SK-N-SH treated with all-trans-retinoic acid at 6 μM for 48 hours (cell line): ENCODE measurements around the gene HIVEP2.

ENCODE experiments used
- ATAC-seq: fragments of 200-7000 bp; cut with Tn5 transposase; 3 replicates; pipeline ENCODE4 v1.9.1; 2020; ENCODE audit warnings: mild to moderate bottlenecking, moderate library complexity
- ARNTL ChIP-seq: fragments of 450-650 bp; formaldehyde crosslinking; IDR thresholded peaks from 2 replicates; pipeline ENCODE4 v1.5.0; 2020; ENCODE audit warnings: low read depth, mild to moderate bottlenecking, moderate library complexity, borderline replicate concordance
- BACH2 ChIP-seq: fragments of 250-450 bp; sonication (Bioruptor Pico); IDR thresholded peaks from 2 replicates; pipeline ENCODE4 v1.9.0; 2021; ENCODE audit warnings: mild to moderate bottlenecking, borderline replicate concordance
- CREB5 ChIP-seq: fragments of 250-450 bp; sonication (Bioruptor Pico); IDR thresholded peaks from 2 replicates; pipeline ENCODE4 v1.5.1; 2020; ENCODE audit warnings: low read depth, mild to moderate bottlenecking, moderate library complexity
- CSDC2 ChIP-seq: fragments of 250-450 bp; sonication (Bioruptor Pico); IDR thresholded peaks from 2 replicates; pipeline ENCODE4 v1.5.0; 2020; ENCODE audit warnings: mild to moderate bottlenecking, moderate library complexity
- ESRRG ChIP-seq: fragments of 250-450 bp; sonication (Bioruptor Pico); IDR thresholded peaks from 2 replicates; pipeline ENCODE4 v1.6.1; 2021; ENCODE audit warnings: mild to moderate bottlenecking
- GLIS3 ChIP-seq: fragments of 250-450 bp; sonication (Bioruptor Pico); IDR thresholded peaks from 2 replicates; pipeline ENCODE4 v1.5.0; 2020; ENCODE audit warnings: mild to moderate bottlenecking, moderate library complexity
- ISL1 ChIP-seq: fragments of 250-450 bp; sonication (Bioruptor Pico); IDR thresholded peaks from 2 replicates; pipeline ENCODE4 v2.1.2; 2022; ENCODE audit warnings: mild to moderate bottlenecking, moderate library complexity
- OSR1 ChIP-seq: fragments of 250-450 bp; sonication (Bioruptor Pico); IDR thresholded peaks from 2 replicates; pipeline ENCODE4 v1.8.0; 2022; ENCODE audit warnings: moderate library complexity, mild to moderate bottlenecking, inconsistent platforms
- PATZ1 ChIP-seq: fragments of 250-450 bp; sonication (Bioruptor Pico); IDR thresholded peaks from 2 replicates; pipeline ENCODE4 v1.8.0; 2020; ENCODE audit warnings: mild to moderate bottlenecking, moderate library complexity, borderline replicate concordance
- POU6F1 ChIP-seq: fragments of 250-450 bp; sonication (Bioruptor Pico); IDR thresholded peaks from 2 replicates; pipeline ENCODE4 v1.8.0; 2021; ENCODE audit warnings: low read depth, mild to moderate bottlenecking, moderate library complexity, borderline replicate concordance
- PPARA ChIP-seq: fragments of 250-450 bp; sonication (Bioruptor Pico); IDR thresholded peaks from 2 replicates; pipeline ENCODE4 v1.5.0; 2020; ENCODE audit warnings: mild to moderate bottlenecking, borderline replicate concordance
- RARB ChIP-seq: fragments of 250-450 bp; sonication (Bioruptor Pico); IDR thresholded peaks from 2 replicates; pipeline ENCODE4 v1.8.0; 2021; ENCODE audit warnings: mild to moderate bottlenecking, moderate library complexity
- SNAI2 ChIP-seq: fragments of 250-450 bp; sonication (Bioruptor Pico); IDR thresholded peaks from 2 replicates; pipeline ENCODE4 v1.5.0; 2020; ENCODE audit warnings: mild to moderate bottlenecking, moderate library complexity
- TCF4 ChIP-seq: fragments of 250-450 bp; sonication (Bioruptor Pico); IDR thresholded peaks from 2 replicates; pipeline ENCODE4 v1.8.0; 2021; ENCODE audit warnings: mild to moderate bottlenecking, moderate library complexity, borderline replicate concordance
- TSHZ2 ChIP-seq: fragments of 250-450 bp; sonication (Bioruptor Pico); IDR thresholded peaks from 2 replicates; pipeline ENCODE4 v1.5.0; 2020; ENCODE audit warnings: mild to moderate bottlenecking, moderate library complexity
- ZC3H10 ChIP-seq: fragments of 250-450 bp; sonication (Bioruptor Pico); IDR thresholded peaks from 2 replicates; pipeline ENCODE4 v1.5.1; 2021; ENCODE audit warnings: mild to moderate bottlenecking, moderate library complexity
- ZFP3 ChIP-seq: fragments of 250-450 bp; sonication (Bioruptor Pico); IDR thresholded peaks from 2 replicates; pipeline ENCODE4 v1.5.0; 2020; ENCODE audit warnings: mild to moderate bottlenecking, moderate library complexity
- ZFP30 ChIP-seq: fragments of 450-650 bp; formaldehyde crosslinking; IDR thresholded peaks from 2 replicates; pipeline ENCODE4 v1.5.0; 2022; ENCODE audit warnings: mild to moderate bottlenecking, moderate library complexity
- ZNF565 ChIP-seq: fragments of 450-650 bp; formaldehyde crosslinking; conservative IDR thresholded peaks from 2 replicates; pipeline ENCODE4 v1.5.0; 2020; ENCODE audit warnings: low read depth, mild to moderate bottlenecking, moderate library complexity
- ZNF70 ChIP-seq: fragments of 450-650 bp; formaldehyde crosslinking; IDR thresholded peaks from 2 replicates; pipeline ENCODE4 v1.5.0; 2020; ENCODE audit warnings: mild to moderate bottlenecking, moderate library complexity
- ZNF8 ChIP-seq: fragments of 450-650 bp; formaldehyde crosslinking; IDR thresholded peaks from 2 replicates; pipeline ENCODE4 v1.5.0; 2020; ENCODE audit warnings: mild to moderate bottlenecking, moderate library complexity

The HIVEP2 gene

GRCh38 chr6:142880201-142880600 lies 64.8 kb downstream of the HIVEP2 start:
- ATAC-seq = no peak
- TF ChIP-seq ARNTL (CRISPR knock-in tag) (no peak), SNAI2 (CRISPR knock-in tag) (no peak), ZFP30 (no peak), ZNF8 (CRISPR knock-in tag) (no peak), TSHZ2 (no peak), POU6F1 (no peak), ZC3H10 (CRISPR knock-in tag) (no peak), ISL1 (CRISPR knock-in tag) (no peak), GLIS3 (CRISPR knock-in tag) (no peak), CREB5 (CRISPR knock-in tag) (no peak), ZNF70 (CRISPR knock-in tag) (no peak)

- ATAC-seq = no peak
- TF ChIP-seq CREB5 (CRISPR knock-in tag) = no peak
- TF ChIP-seq POU6F1 = no peak
- no peak for TF ChIP-seq ZC3H10 (CRISPR knock-in tag)
- no peak for TF ChIP-seq ZNF8 (CRISPR knock-in tag)
- TF ChIP-seq PATZ1 (CRISPR knock-in tag) = no peak
Observed at GRCh38 chr6:142879527-142879926, 65.4 kb downstream of the HIVEP2 start.

- ATAC-seq = no peak
Observed at GRCh38 chr6:142879076-142879475, 65.9 kb downstream of the HIVEP2 start.

More at GRCh38 chr6:142879076-142879475, 65.9 kb downstream of the HIVEP2 start:
- TF ChIP-seq OSR1 (CRISPR knock-in tag) (no peak), GLIS3 (CRISPR knock-in tag) (no peak), ZNF8 (CRISPR knock-in tag) (no peak), ESRRG (CRISPR knock-in tag) (no peak), ZNF565 (CRISPR knock-in tag) (no peak), POU6F1 (no peak), ZFP30 (no peak), ISL1 (CRISPR knock-in tag) (no peak), BACH2 (CRISPR knock-in tag) (no peak), TCF4 (CRISPR knock-in tag) (no peak), ARNTL (CRISPR knock-in tag) (no peak), CSDC2 (no peak), RARB (CRISPR knock-in tag) (no peak), ZNF70 (CRISPR knock-in tag) (no peak), PPARA (CRISPR knock-in tag) (no peak), TSHZ2 (no peak), SNAI2 (CRISPR knock-in tag) (no peak), ZFP3 (no peak)
